SK-N-SH (cell line): ENCODE measurements around the gene DCLK1. TPM values are rescaled to one million over a fixed set of nuclear protein-coding genes. Genes with fewer than 3 reads are reported as not detected.

ENCODE experiments used
- CTCF ChIA-PET: fragments of 300-600, 350-600 bp; formaldehyde crosslinking; extraction: SDS; loops from one replicate; lab custom pipeline; 2021; lab: Yijun Ruan, JAX
- POLR2A ChIA-PET: fragments of 350-600 bp; sonication (Branson Sonifier 250); formaldehyde crosslinking; extraction: SDS; loops from one replicate; lab custom pipeline; 2020; ENCODE audit warnings: antibody characterized with exemption, inconsistent platforms; lab: Yijun Ruan, JAX
- DNase-seq: peaks from one replicate; pipeline ENCODE4 v3.0.0; 2012
- H2AFZ ChIP-seq: fragments of 200-600 bp; sonication (generic); 2 replicates; pipeline ENCODE4 v1.8.1; 2016; ENCODE audit warnings: antibody characterized with exemption, mild to moderate bottlenecking, low read depth
- H3F3A ChIP-seq: fragments of 200-600 bp; sonication (generic); replicated peaks from 2 replicates; pipeline ENCODE3; 2016; ENCODE audit warnings: antibody characterized with exemption, mild to moderate bottlenecking; ENCODE audit not compliant: insufficient read depth
- H3K27ac ChIP-seq, 2 experiments: fragments of 200-500 bp in 1 of 2; fragments of 200-600 bp in 1 of 2; sonication (Bioruptor generic) in 1 of 2; sonication (generic), shearing (Covaris generic) in 1 of 2; 2 replicates each; pipeline versions ENCODE4 v1.5.1 to v1.6.1; 2014 to 2016; ENCODE audit warnings: low read depth in 2 of 2, inconsistent platforms in 1 of 2, low read length in 1 of 2, mild to moderate bottlenecking in 1 of 2, mixed read lengths in 1 of 2
- H3K27me3 ChIP-seq: fragments of 200-600 bp; sonication (generic), shearing (Covaris generic); 2 replicates; pipeline ENCODE4 v1.6.1; 2016; ENCODE audit warnings: mixed run types; ENCODE audit not compliant: insufficient read depth
- H3K36me3 ChIP-seq, 2 experiments: fragments of 200-500 bp in 1 of 2; fragments of 200-600 bp in 1 of 2; sonication (Bioruptor generic) in 1 of 2; sonication (generic) in 1 of 2; replicated peaks in 1 of 2; 2 replicates each; pipeline versions ENCODE3 to v1.5.1; 2014 to 2016; ENCODE audit warnings: low read length in 1 of 2, mild to moderate bottlenecking in 1 of 2; ENCODE audit not compliant: insufficient read depth in 2 of 2, control insufficient read depth in 1 of 2
- H3K4me1 ChIP-seq, 2 experiments: fragments of 200-500 bp in 1 of 2; fragments of 200-600 bp in 1 of 2; sonication (Bioruptor generic) in 1 of 2; sonication (generic), shearing (Covaris generic) in 1 of 2; 2 replicates each; pipeline versions ENCODE4 v1.5.1 to v1.6.1; 2014 to 2016; ENCODE audit warnings: low read depth in 1 of 2, low read length in 1 of 2, mixed run types in 1 of 2; ENCODE audit not compliant: insufficient read depth in 2 of 2, control insufficient read depth in 1 of 2
- H3K4me2 ChIP-seq: fragments of 200-600 bp; sonication (generic), shearing (Covaris generic); 2 replicates; pipeline ENCODE4 v1.6.1; 2017; ENCODE audit warnings: mixed run types
- H3K4me3 ChIP-seq, 2 experiments: fragments of 200-500 bp in 1 of 2; fragments of 200-600 bp in 1 of 2; sonication (Bioruptor generic) in 1 of 2; sonication (generic), shearing (Covaris generic) in 1 of 2; 2 replicates each; pipeline versions ENCODE4 v1.5.1 to v1.8.1; 2014 to 2016; ENCODE audit warnings: low read depth in 2 of 2, inconsistent platforms in 1 of 2, low read length in 1 of 2, mild to moderate bottlenecking in 1 of 2, mixed read lengths in 1 of 2, moderate library complexity in 1 of 2
- H3K79me2 ChIP-seq: fragments of 200-600 bp; sonication (generic); 2 replicates; pipeline ENCODE4 v1.8.1; 2017; ENCODE audit warnings: mild to moderate bottlenecking; ENCODE audit not compliant: insufficient read depth
- H3K9ac ChIP-seq: fragments of 200-600 bp; sonication (generic); 2 replicates; pipeline ENCODE4 v1.6.1; 2017; ENCODE audit warnings: mixed run types
- H3K9me2 ChIP-seq: fragments of 200-600 bp; sonication (generic); 2 replicates; pipeline ENCODE4 v1.6.1; 2017; ENCODE audit warnings: mixed run types
- H3K9me3 ChIP-seq: fragments of 200-600 bp; sonication (generic); 2 replicates; pipeline ENCODE4 v1.6.1; 2017; ENCODE audit warnings: mixed run types, mild to moderate bottlenecking, moderate library complexity
- H4K20me1 ChIP-seq: fragments of 200-600 bp; sonication (generic); 2 replicates; pipeline ENCODE4 v1.6.1; 2017; ENCODE audit warnings: mild to moderate bottlenecking, mixed run types; ENCODE audit not compliant: insufficient read depth
- EP300 ChIP-seq, 2 experiments: IDR thresholded peaks; 2 replicates each; pipeline versions ENCODE4 v1.4.0 to v1.6.1; 2012; ENCODE audit warnings: borderline replicate concordance in 1 of 2, low read depth in 1 of 2, low read length in 1 of 2
- FOXJ3 ChIP-seq: sonication (generic); formaldehyde crosslinking; IDR thresholded peaks from 2 replicates; pipeline ENCODE4 v1.5.1; 2020; ENCODE audit warnings: mild to moderate bottlenecking, missing genetic modification reagents
- FOXM1 ChIP-seq: IDR thresholded peaks from 2 replicates; pipeline ENCODE4 v1.4.0; 2012; ENCODE audit warnings: low read depth, mild to moderate bottlenecking
- MXI1 ChIP-seq: IDR thresholded peaks from 2 replicates; pipeline ENCODE4 v1.6.1; 2012; ENCODE audit warnings: mild to moderate bottlenecking, low read depth, low read length, improper control_type of control experiment
- NFIC ChIP-seq: IDR thresholded peaks from 2 replicates; pipeline ENCODE4 v1.4.0; 2012; ENCODE audit warnings: borderline replicate concordance
- NRF1 ChIP-seq: IDR thresholded peaks from 2 replicates; pipeline ENCODE4 v1.6.1; 2012; ENCODE audit warnings: low read depth, mild to moderate bottlenecking, low read length
- POLR2AphosphoS5 ChIP-seq: IDR thresholded peaks from 2 replicates; pipeline ENCODE4 v1.6.1; 2012; ENCODE audit warnings: low read depth, low read length
- RAD21 ChIP-seq: IDR thresholded peaks from 2 replicates; pipeline ENCODE4 v1.6.1; 2012; ENCODE audit warnings: mild to moderate bottlenecking, low read length
- SMC3 ChIP-seq: IDR thresholded peaks from 2 replicates; pipeline ENCODE4 v1.6.1; 2012; ENCODE audit warnings: low read depth, low read length, improper control_type of control experiment
- TCF12 ChIP-seq: IDR thresholded peaks from 2 replicates; pipeline ENCODE4 v1.4.0; 2012
- WGBS: methylation state at CpG from one replicate; pipeline ENCODE4 v1.1.6; 2017; ENCODE audit warnings: low lambda C conversion rate; 5-methylcytosine and 5-hydroxymethylcytosine counted together
- polyA plus RNA-seq, 3 experiments: library from polyadenylated mRNA; depleted of rRNA; stranded (reverse); fragments of >200 nt; gene quantifications; 2 replicates each; pipeline ENCODE4 v1.2.3, GENCODE V29; 2012
- TF ChIP-seq, protein P1 (sequence below): IDR thresholded peaks from 2 replicates; pipeline ENCODE4; 2012
- TF ChIP-seq, protein P2 (sequence below): fragments of 150-350 bp; IDR thresholded peaks from 2 replicates; pipeline ENCODE4 v1.6.1; 2017; ENCODE audit warnings: antibody characterized with exemption, low read length, low read depth, borderline replicate concordance

DCLK1 gene
- polyA plus RNA-seq, 1 of the 3 experiments (the other 2 are of a cell fraction) = 1.1 TPM

DNA sequence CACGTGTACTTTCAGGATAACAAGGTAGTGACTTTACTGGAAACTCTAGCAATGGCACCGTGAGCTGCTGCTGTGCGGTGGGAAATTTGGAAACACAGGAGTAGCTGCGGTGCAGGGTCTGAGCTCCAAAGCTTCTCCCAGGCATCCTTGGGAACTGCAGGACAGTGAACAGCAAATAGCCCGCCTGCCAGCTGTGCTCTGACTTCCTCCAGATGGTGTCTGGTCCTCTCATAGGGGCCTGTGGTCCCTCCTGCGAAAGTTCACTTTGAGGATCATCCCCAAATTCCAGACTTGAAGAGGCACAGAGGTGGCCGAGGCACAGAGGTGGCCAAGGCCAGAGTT lies 367.4 kb downstream of the DCLK1 start:
- Histone ChIP-seq H3K9me2 (no peaks in the 10 kb centered on the region), H2AFZ (no peak overlapping the region), H3K27me3 (no peaks in the 10 kb centered on the region), H3K4me3 (no peak overlapping the region), H3K4me1 (peaks cover 0 to 8% of the 10 kb centered on the region in 2 experiments; a peak in 1 of 4 replicates), H3K27ac (no peak overlapping the region), H3F3A (no peaks in the 10 kb centered on the region), H3K4me2 (no peak overlapping the region), H3K9me3 (no peaks in the 10 kb centered on the region), H4K20me1 (no peaks in the 10 kb centered on the region), H3K36me3 (no peaks in the 10 kb centered on the region), H3K79me2 (no peaks in the 10 kb centered on the region), H3K9ac (no peak overlapping the region)
- 88% methylated on average over 6 of the region's 7 CpGs for WGBS
- ChIA-PET POLR2A (no interaction called here), CTCF (no interaction called here)
- no peak for DNase-seq
- TF ChIP-seq TCF12 (no peak), FOXJ3 (CRISPR knock-in tag) (no peak), EP300 (IDR thresholded peaks at IDR 0.05; ENCODE audit: borderline replicate concordance in 1 of 2, low read depth in 1 of 2, low read length in 1 of 2) (no peak), RAD21 (no peak), SMC3 (no peak), FOXM1 (no peak), POLR2AphosphoS5 (no peak), NRF1 (no peak)
- TF ChIP-seq, protein P1, sequence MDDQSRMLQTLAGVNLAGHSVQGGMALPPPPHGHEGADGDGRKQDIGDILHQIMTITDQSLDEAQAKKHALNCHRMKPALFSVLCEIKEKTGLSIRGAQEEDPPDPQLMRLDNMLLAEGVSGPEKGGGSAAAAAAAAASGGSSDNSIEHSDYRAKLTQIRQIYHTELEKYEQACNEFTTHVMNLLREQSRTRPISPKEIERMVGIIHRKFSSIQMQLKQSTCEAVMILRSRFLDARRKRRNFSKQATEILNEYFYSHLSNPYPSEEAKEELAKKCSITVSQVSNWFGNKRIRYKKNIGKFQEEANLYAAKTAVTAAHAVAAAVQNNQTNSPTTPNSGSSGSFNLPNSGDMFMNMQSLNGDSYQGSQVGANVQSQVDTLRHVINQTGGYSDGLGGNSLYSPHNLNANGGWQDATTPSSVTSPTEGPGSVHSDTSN = no peak

- WGBS = 74% methylated on average over 4 of the region's 4 CpGs
- CTCF ChIA-PET = no interaction called here
- no peaks in the 10 kb centered on the region for H3K79me2 ChIP-seq
Observed at GRCh38 chr13:35763060-35763781, 368.0 kb downstream of the DCLK1 start.

More at GRCh38 chr13:35763060-35763781, 368.0 kb downstream of the DCLK1 start:
- H3K4me2 ChIP-seq = no peak overlapping the region
- H3K9me2 ChIP-seq = no peaks in the 10 kb centered on the region
- H2AFZ ChIP-seq = no peak overlapping the region
- H3K36me3 ChIP-seq = no peaks in the 10 kb centered on the region
- no peaks in the 10 kb centered on the region for H4K20me1 ChIP-seq
- no peak for TF ChIP-seq NFIC
- TF ChIP-seq, protein P2, sequence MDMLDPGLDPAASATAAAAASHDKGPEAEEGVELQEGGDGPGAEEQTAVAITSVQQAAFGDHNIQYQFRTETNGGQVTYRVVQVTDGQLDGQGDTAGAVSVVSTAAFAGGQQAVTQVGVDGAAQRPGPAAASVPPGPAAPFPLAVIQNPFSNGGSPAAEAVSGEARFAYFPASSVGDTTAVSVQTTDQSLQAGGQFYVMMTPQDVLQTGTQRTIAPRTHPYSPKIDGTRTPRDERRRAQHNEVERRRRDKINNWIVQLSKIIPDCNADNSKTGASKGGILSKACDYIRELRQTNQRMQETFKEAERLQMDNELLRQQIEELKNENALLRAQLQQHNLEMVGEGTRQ = no peak
- no peak for TF ChIP-seq MXI1
- H3K9ac ChIP-seq = no peak overlapping the region
- H3K4me1 ChIP-seq = peaks cover 0 to 7% of the 10 kb centered on the region in 2 experiments; a peak in 1 of 4 replicates
- no peak overlapping the region for H3K27ac ChIP-seq
- H3K4me3 ChIP-seq = no peak overlapping the region
- DNase-seq = no peak
- no peaks in the 10 kb centered on the region for H3F3A ChIP-seq
- no peaks in the 10 kb centered on the region for H3K27me3 ChIP-seq
- H3K9me3 ChIP-seq = no peaks in the 10 kb centered on the region
- POLR2A ChIA-PET = no interaction called here
